ENCODE results near the gene ZNF615. TPM values are rescaled to one million over a fixed set of nuclear protein-coding genes. Genes with fewer than 3 reads are reported as not detected.

The ZNF615 gene
- total RNA-seq, 1 experiment from 2014 or later = 10.2 TPM

- TF ChIP-seq, protein P1, sequence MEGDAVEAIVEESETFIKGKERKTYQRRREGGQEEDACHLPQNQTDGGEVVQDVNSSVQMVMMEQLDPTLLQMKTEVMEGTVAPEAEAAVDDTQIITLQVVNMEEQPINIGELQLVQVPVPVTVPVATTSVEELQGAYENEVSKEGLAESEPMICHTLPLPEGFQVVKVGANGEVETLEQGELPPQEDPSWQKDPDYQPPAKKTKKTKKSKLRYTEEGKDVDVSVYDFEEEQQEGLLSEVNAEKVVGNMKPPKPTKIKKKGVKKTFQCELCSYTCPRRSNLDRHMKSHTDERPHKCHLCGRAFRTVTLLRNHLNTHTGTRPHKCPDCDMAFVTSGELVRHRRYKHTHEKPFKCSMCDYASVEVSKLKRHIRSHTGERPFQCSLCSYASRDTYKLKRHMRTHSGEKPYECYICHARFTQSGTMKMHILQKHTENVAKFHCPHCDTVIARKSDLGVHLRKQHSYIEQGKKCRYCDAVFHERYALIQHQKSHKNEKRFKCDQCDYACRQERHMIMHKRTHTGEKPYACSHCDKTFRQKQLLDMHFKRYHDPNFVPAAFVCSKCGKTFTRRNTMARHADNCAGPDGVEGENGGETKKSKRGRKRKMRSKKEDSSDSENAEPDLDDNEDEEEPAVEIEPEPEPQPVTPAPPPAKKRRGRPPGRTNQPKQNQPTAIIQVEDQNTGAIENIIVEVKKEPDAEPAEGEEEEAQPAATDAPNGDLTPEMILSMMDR (conservative IDR thresholded peaks at IDR 0.05; ENCODE audit: low read depth, low read length) = no peak
- TF ChIP-seq EZH2 (IDR thresholded peaks at IDR 0.05; ENCODE audit: borderline replicate concordance, low read depth, low read length, poor library complexity, severe bottlenecking) = no peak
- Histone ChIP-seq H3K27ac (ENCODE audit: low read depth, low read length, poor library complexity, severe bottlenecking) (no peak overlapping the region), H3K36me3 (ENCODE audit: insufficient read depth, low read length, poor library complexity, severe bottlenecking) (peaks cover 84% of the 10 kb centered on the region), H3K9me3 (ENCODE audit: low read depth, low read length, poor library complexity, severe bottlenecking) (peaks cover 55% of the 10 kb centered on the region), H3K4me1 (ENCODE audit: insufficient read depth, low read length, poor library complexity, severe bottlenecking) (no peaks in the 10 kb centered on the region), H3K4me3 (ENCODE audit: low read depth, low read length, poor library complexity, severe bottlenecking) (no peak overlapping the region), H3K27me3 (replicated peaks; ENCODE audit: insufficient read depth, low read depth, low read length, poor library complexity) (no peaks in the 10 kb centered on the region)
- DNase-seq (ENCODE audit: low spot score) = no peak
- intact Hi-C loops (cut with micrococcal nuclease; ENCODE audit: unreplicated experiment) = no loop called here
- CTCF ChIA-PET = no interaction called here
- no TSS peak for BruUV-seq (replicated peaks)
- POLR2A ChIA-PET (ENCODE audit: low non-redundant PET) = no interaction called here
Measured at GRCh38 chr19:52022193-52022592, 14.2 kb upstream of the ZNF615 start.

GRCh38 chr19:52020506-52020905 is 12.5 kb upstream of the ZNF615 start:
- POLR2A ChIA-PET (ENCODE audit: low non-redundant PET) = no interaction called here
- intact Hi-C loops (cut with micrococcal nuclease; ENCODE audit: unreplicated experiment) = no loop called here
- no peaks in the 10 kb centered on the region for H3K27me3 ChIP-seq (replicated peaks; ENCODE audit: insufficient read depth, low read depth, low read length, poor library complexity)
- H3K36me3 ChIP-seq (ENCODE audit: insufficient read depth, low read length, poor library complexity, severe bottlenecking) = peaks cover 95% of the 10 kb centered on the region
- TF ChIP-seq, protein P1 (conservative IDR thresholded peaks at IDR 0.05; ENCODE audit: low read depth, low read length) = no peak
- no peak for TF ChIP-seq EZH2 (IDR thresholded peaks at IDR 0.05; ENCODE audit: borderline replicate concordance, low read depth, low read length, poor library complexity, severe bottlenecking)
- BruUV-seq (replicated peaks) = no TSS peak
- H3K4me1 ChIP-seq (ENCODE audit: insufficient read depth, low read length, poor library complexity, severe bottlenecking) = no peaks in the 10 kb centered on the region
- DNase-seq (ENCODE audit: low spot score) = no peak
- CTCF ChIA-PET = no interaction called here
- H3K9me3 ChIP-seq (ENCODE audit: low read depth, low read length, poor library complexity, severe bottlenecking) = peaks cover 66% of the 10 kb centered on the region
- no peak overlapping the region for H3K4me3 ChIP-seq (ENCODE audit: low read depth, low read length, poor library complexity, severe bottlenecking)
- no peak overlapping the region for H3K27ac ChIP-seq (ENCODE audit: low read depth, low read length, poor library complexity, severe bottlenecking)

DNA sequence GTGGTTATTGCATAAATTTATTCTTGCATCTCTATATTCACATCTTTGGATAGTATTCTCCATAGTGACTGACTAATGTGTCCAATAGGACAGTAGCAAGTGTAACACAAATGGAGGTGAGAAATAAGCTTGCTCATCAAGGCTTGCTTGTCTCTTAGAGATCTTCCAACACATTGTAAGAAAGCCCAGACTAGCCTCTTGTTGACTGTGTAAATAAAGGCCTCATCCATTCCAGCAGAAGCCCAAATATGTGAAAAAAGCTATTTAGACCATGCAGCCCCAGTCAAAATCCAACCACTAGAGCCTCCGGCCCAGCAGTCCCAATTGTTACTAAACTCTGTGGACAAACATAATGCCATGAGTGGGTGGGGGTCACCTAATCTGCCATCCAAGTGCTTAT is 2.7 kb upstream of the ZNF615 start:
- intact Hi-C loops (cut with micrococcal nuclease; ENCODE audit: unreplicated experiment) = no loop called here
- Histone ChIP-seq H3K27me3 (replicated peaks; ENCODE audit: insufficient read depth, low read depth, low read length, poor library complexity) (no peaks in the 10 kb centered on the region), H3K36me3 (ENCODE audit: insufficient read depth, low read length, poor library complexity, severe bottlenecking) (peaks cover 26% of the 10 kb centered on the region), H3K27ac (ENCODE audit: low read depth, low read length, poor library complexity, severe bottlenecking) (no peak overlapping the region), H3K4me3 (ENCODE audit: low read depth, low read length, poor library complexity, severe bottlenecking) (no peak overlapping the region), H3K9me3 (ENCODE audit: low read depth, low read length, poor library complexity, severe bottlenecking) (peaks cover 26% of the 10 kb centered on the region), H3K4me1 (ENCODE audit: insufficient read depth, low read length, poor library complexity, severe bottlenecking) (no peaks in the 10 kb centered on the region)
- no TSS peak for BruUV-seq (replicated peaks)
- no peak for DNase-seq (ENCODE audit: low spot score)
- POLR2A ChIA-PET (ENCODE audit: low non-redundant PET) = no interaction called here
- TF ChIP-seq, protein P1 (conservative IDR thresholded peaks at IDR 0.05; ENCODE audit: low read depth, low read length) = no peak
- no peak for TF ChIP-seq EZH2 (IDR thresholded peaks at IDR 0.05; ENCODE audit: borderline replicate concordance, low read depth, low read length, poor library complexity, severe bottlenecking)
- CTCF ChIA-PET = no interaction called here
